ENCODE measurements around the gene MAP3K2. TPM values are rescaled to one million over a fixed set of nuclear protein-coding genes. Genes with fewer than 3 reads are reported as not detected.

The MAP3K2 gene
- total and polyA plus RNA-seq, 2 of the 4 experiments (the other 2 are of a cell fraction), result 6.2 to 30.8 TPM

- BruUV-seq (replicated peaks), result no TSS peak
- dilution Hi-C loops (cut with HindIII; ENCODE audit: low sequenced_read_pairs, unreplicated experiment), result no loop called here
- POLR2A ChIA-PET (ENCODE audit: unreplicated experiment), result no interaction called here
Measured at GRCh38 chr2:127419448-127420038, 31.8 kb upstream of the MAP3K2 start.

More at GRCh38 chr2:127419448-127420038, 31.8 kb upstream of the MAP3K2 start:
- no peak overlapping the region for H3K27ac ChIP-seq (ENCODE audit: insufficient read depth, low read length)
- intact Hi-C loops (cut with micrococcal nuclease) (no loop called here), in situ Hi-C loops (cut with MboI; ENCODE audit: low sequenced_read_pairs) (no loop called here)
- no peak overlapping the region for H4K8ac ChIP-seq (ENCODE audit: low read depth in 2 of 2, low read length in 2 of 2)
- no peak overlapping the region for H2BK5ac ChIP-seq (ENCODE audit: low read depth, low read length, poor library complexity, severe bottlenecking)
- no peak overlapping the region for H3K4me2 ChIP-seq (ENCODE audit: low read depth, low read length)
- H3K79me1 ChIP-seq (ENCODE audit: low read depth in 1 of 2, low read length in 2 of 2), result peaks cover 0 to 4% of the 10 kb centered on the region in 2 experiments; a peak in 1 of 4 replicates
- no peak overlapping the region for H2AFZ ChIP-seq (replicated peaks; ENCODE audit: low read length, poor library complexity)
- no peak overlapping the region for H3K18ac ChIP-seq (ENCODE audit: low read depth, low read length)
- H3K4me3 ChIP-seq (ENCODE audit: insufficient read depth, low read depth, low read length), result no peak overlapping the region
- H2BK120ac ChIP-seq (ENCODE audit: low read depth, low read length), result no peak overlapping the region
- peaks cover 10% of the 10 kb centered on the region for H3K4me1 ChIP-seq (ENCODE audit: control insufficient read depth, insufficient read depth, low read length)
- no peaks in the 10 kb centered on the region for H3K9me3 ChIP-seq (ENCODE audit: control insufficient read depth, insufficient read depth, low read length)
- H3K23ac ChIP-seq (ENCODE audit: low read depth, low read length), result no peak overlapping the region
- no peaks in the 10 kb centered on the region; the same call in 1 of the 2 replicates for H4K20me1 ChIP-seq (ENCODE audit: insufficient read depth, low read length)
- H3K27me3 ChIP-seq (ENCODE audit: control insufficient read depth, insufficient read depth, low read length), result peaks cover 26% of the 10 kb centered on the region
- H2BK20ac ChIP-seq (ENCODE audit: low read depth, low read length), result no peak overlapping the region
- H2BK15ac ChIP-seq (ENCODE audit: low read depth, low read length), result no peak overlapping the region
- no peak overlapping the region for H2AK9ac ChIP-seq (replicated peaks; ENCODE audit: low read depth, low read length, poor library complexity)
- no peak overlapping the region for H3K14ac ChIP-seq (replicated peaks; ENCODE audit: low read depth, low read length)
- CTCF ChIA-PET, result no interaction called here
- H3K4ac ChIP-seq (ENCODE audit: low read depth, low read length), result no peak overlapping the region
- H3K36me3 ChIP-seq (ENCODE audit: control insufficient read depth, insufficient read depth, low read length), result no peaks in the 10 kb centered on the region
- H3K9ac ChIP-seq (ENCODE audit: low read depth, low read length), result no peak overlapping the region
- no peak overlapping the region for H4K5ac ChIP-seq (ENCODE audit: low read depth, low read length)
- ATAC-seq (ENCODE audit: low read depth), result no peak
- no peak for DNase-seq
- H3K9me1 ChIP-seq (ENCODE audit: insufficient read depth, low read length), result peaks cover 8% of the 10 kb centered on the region; the same call in 1 of the 2 replicates
- H4K91ac ChIP-seq (ENCODE audit: insufficient read depth, low read depth, low read length), result no peak overlapping the region
- H2AK5ac ChIP-seq (ENCODE audit: low read depth, low read length), result no peak overlapping the region; the same call in 1 of the 2 replicates
- no peak overlapping the region for H3K56ac ChIP-seq (ENCODE audit: extremely low read depth, insufficient read depth, low read length)
- WGBS, 2 experiments (ENCODE audit: extremely low coverage in 2 of 2, insufficient read length in 1 of 2), result 84% methylated on average over 9 of the region's 15 CpGs; no CpG with 5 or more reads in 1 of the 2 experiments
- TF ChIP-seq MAFK (IDR thresholded peaks at IDR 0.05; ENCODE audit: low read depth, low read length) (no peak), RCOR1 (IDR thresholded peaks at IDR 0.05; ENCODE audit: insufficient replicate concordance, low read length) (no peak), USF2 (IDR thresholded peaks at IDR 0.05; ENCODE audit: low read depth, low read length) (no peak), SMC3 (IDR thresholded peaks at IDR 0.05; ENCODE audit: low read depth, low read length) (no peak), CEBPB (IDR thresholded peaks at IDR 0.05; ENCODE audit: low read depth, low read length) (no peak), MXI1 (IDR thresholded peaks at IDR 0.05; ENCODE audit: borderline replicate concordance, low read depth, low read length) (no peak), RAD21 (IDR thresholded peaks at IDR 0.05; ENCODE audit: low read length) (no peak), CHD1 (IDR thresholded peaks at IDR 0.05; ENCODE audit: low read depth, low read length) (no peak), BHLHE40 (IDR thresholded peaks at IDR 0.05; ENCODE audit: low read depth, low read length) (no peak), POLR2A (IDR thresholded peaks at IDR 0.05; ENCODE audit: low read depth, low read length) (no peak), NFE2L2 (IDR thresholded peaks at IDR 0.05; ENCODE audit: low read depth, low read length) (no peak), CTCF (conservative IDR thresholded peaks at IDR 0.05; ENCODE audit: low read depth, low read length) (no peak), RFX5 (IDR thresholded peaks at IDR 0.05; ENCODE audit: low read depth, low read length) (no peak)
- TF ChIP-seq, protein P1, sequence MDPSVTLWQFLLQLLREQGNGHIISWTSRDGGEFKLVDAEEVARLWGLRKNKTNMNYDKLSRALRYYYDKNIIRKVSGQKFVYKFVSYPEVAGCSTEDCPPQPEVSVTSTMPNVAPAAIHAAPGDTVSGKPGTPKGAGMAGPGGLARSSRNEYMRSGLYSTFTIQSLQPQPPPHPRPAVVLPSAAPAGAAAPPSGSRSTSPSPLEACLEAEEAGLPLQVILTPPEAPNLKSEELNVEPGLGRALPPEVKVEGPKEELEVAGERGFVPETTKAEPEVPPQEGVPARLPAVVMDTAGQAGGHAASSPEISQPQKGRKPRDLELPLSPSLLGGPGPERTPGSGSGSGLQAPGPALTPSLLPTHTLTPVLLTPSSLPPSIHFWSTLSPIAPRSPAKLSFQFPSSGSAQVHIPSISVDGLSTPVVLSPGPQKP (IDR thresholded peaks at IDR 0.05; ENCODE audit: borderline replicate concordance, low read depth, low read length), result no peak
